GM12878 (cell line): ENCODE data around the gene PDZK1IP1. TPM values are rescaled to one million over a fixed set of nuclear protein-coding genes. Genes with fewer than 3 reads are reported as not detected.

ENCODE experiments used
- ATAC-seq: fragments of 200-7000 bp; cut with Tn5 transposase; 3 replicates; pipeline ENCODE4 v1.9.1; 2020; ENCODE audit warnings: mild to moderate bottlenecking, moderate library complexity
- BruUV-seq: library from RNA; stranded (reverse); fragments of 400-500 nt; replicated peaks from 2 replicates; lab custom pipeline; 2021; lab: Mats Ljungman, UMichigan
- CTCF ChIA-PET: fragments of 300-600 bp; sonication (Branson Sonifier 250); formaldehyde crosslinking; extraction: SDS; loops from one replicate; lab custom pipeline; 2021; ENCODE audit warnings: inconsistent platforms; lab: Yijun Ruan, JAX
- POLR2A ChIA-PET: fragments of 350-600 bp; formaldehyde crosslinking; extraction: SDS; loops from one replicate; lab custom pipeline; 2021; ENCODE audit warnings: inconsistent platforms; lab: Charles Lee
- RAD21 ChIA-PET: fragments of 300-600 bp; sonication (Branson Sonifier 250); formaldehyde crosslinking; loops from one replicate; lab custom pipeline; 2023; ENCODE audit warnings: antibody characterized with exemption; ENCODE audit not compliant: unreplicated experiment; lab: Charles Lee
- SMC1A ChIA-PET: fragments of 300-600 bp; sonication (Branson Sonifier 250); formaldehyde crosslinking; loops from one replicate; lab custom pipeline; 2023; ENCODE audit not compliant: unreplicated experiment, uncharacterized antibody; lab: Charles Lee
- DNase-seq: peaks from one replicate; pipeline ENCODE4 v3.0.0-alpha.2; 2011; ENCODE audit warnings: low read depth, low spot score
- FAIRE-seq: peaks from 3 replicates; lab custom pipeline; 2011; peaks lifted over from hg19 to GRCh38; lab: Jason Lieb, UNC
- H2AFZ ChIP-seq: 2 replicates; pipeline ENCODE4 v1.6.0; 2011; ENCODE audit warnings: low read depth, low read length, control low read depth; ENCODE audit not compliant: control insufficient read depth
- H3K27ac ChIP-seq: 2 replicates; pipeline ENCODE4 v1.5.1; 2011; ENCODE audit warnings: control low read depth; ENCODE audit not compliant: control insufficient read depth, insufficient read depth
- H3K27me3 ChIP-seq, 2 experiments: replicated peaks in 1 of 2; 2 replicates each; pipeline versions ENCODE4 v1.6.0 to v1.6.1; 2011; ENCODE audit warnings: low read length in 1 of 2; ENCODE audit not compliant: control insufficient read depth in 2 of 2, insufficient read depth in 2 of 2
- H3K36me3 ChIP-seq, 2 experiments: 2 replicates each; pipeline ENCODE4 v1.5.1; 2011; ENCODE audit warnings: low read length in 1 of 2; ENCODE audit not compliant: control insufficient read depth in 2 of 2, insufficient read depth in 2 of 2
- H3K4me1 ChIP-seq: 2 replicates; pipeline ENCODE4 v1.6.1; 2011; ENCODE audit warnings: mild to moderate bottlenecking, low read length, moderate library complexity, mixed read lengths; ENCODE audit not compliant: control insufficient read depth, insufficient read depth
- H3K4me2 ChIP-seq: 2 replicates; pipeline ENCODE4 v1.6.0; 2011; ENCODE audit warnings: control low read depth; ENCODE audit not compliant: control insufficient read depth, insufficient read depth
- H3K4me3 ChIP-seq: fragments of 200-600 bp; sonication (generic); 2 replicates; pipeline ENCODE4 v1.5.1; 2016
- H3K79me2 ChIP-seq: 2 replicates; pipeline ENCODE4 v1.6.0; 2011; ENCODE audit warnings: low read length; ENCODE audit not compliant: control insufficient read depth, insufficient read depth
- H3K9ac ChIP-seq: 2 replicates; pipeline ENCODE4 v1.8.0; 2011; ENCODE audit warnings: low read length, control low read depth, mixed read lengths; ENCODE audit not compliant: control insufficient read depth, insufficient read depth
- H3K9me3 ChIP-seq: replicated peaks from 3 replicates; pipeline ENCODE4 v1.5.1; 2011; ENCODE audit warnings: mild to moderate bottlenecking, low read length; ENCODE audit not compliant: control insufficient read depth, insufficient read depth
- H4K20me1 ChIP-seq: 2 replicates; pipeline ENCODE4 v1.6.0; 2011; ENCODE audit not compliant: control insufficient read depth, insufficient read depth
- CREB1 ChIP-seq: IDR thresholded peaks from 2 replicates; pipeline ENCODE4 v1.6.1; 2012; ENCODE audit warnings: low read depth, mild to moderate bottlenecking, inconsistent platforms
- EP300 ChIP-seq, 2 experiments: fragments of 150-350 bp in 1 of 2; IDR thresholded peaks; 2 replicates each; pipeline ENCODE4 v1.6.1; 2011 to 2012; ENCODE audit warnings: low read depth in 2 of 2, low read length in 2 of 2, borderline replicate concordance in 1 of 2, improper control_type of control experiment in 1 of 2, inconsistent platforms in 1 of 2; ENCODE audit not compliant: control insufficient read depth in 1 of 2
- FOXM1 ChIP-seq: IDR thresholded peaks from 2 replicates; pipeline ENCODE4 v1.6.1; 2012; ENCODE audit warnings: low read depth, mild to moderate bottlenecking, inconsistent platforms, low read length, moderate library complexity
- HSF1 ChIP-seq: fragments of 150-350 bp; IDR thresholded peaks from 2 replicates; pipeline ENCODE4 v1.6.1; 2014; ENCODE audit warnings: mild to moderate bottlenecking, low read depth, low read length
- IKZF1 ChIP-seq: fragments of 450-650 bp; conservative IDR thresholded peaks from 2 replicates; pipeline ENCODE4 v1.6.1; 2017; ENCODE audit warnings: antibody characterized with exemption, mild to moderate bottlenecking
- IRF5 ChIP-seq: fragments of 450-650 bp; IDR thresholded peaks from 2 replicates; pipeline ENCODE4 v1.6.1; 2017; ENCODE audit warnings: borderline replicate concordance
- PKNOX1 ChIP-seq: fragments of 450-650 bp; IDR thresholded peaks from 2 replicates; pipeline ENCODE4 v1.6.1; 2016; ENCODE audit warnings: mild to moderate bottlenecking
- RELA ChIP-seq: fragments of 450-650 bp; IDR thresholded peaks from 2 replicates; pipeline ENCODE4 v1.8.0; 2014; ENCODE audit warnings: borderline replicate concordance; ENCODE audit not compliant: partially characterized antibody
- RELB ChIP-seq: fragments of 450-650 bp; IDR thresholded peaks from 2 replicates; pipeline ENCODE4 v1.6.1; 2017; ENCODE audit warnings: low read depth, mild to moderate bottlenecking, moderate library complexity
- RUNX3 ChIP-seq: IDR thresholded peaks from 2 replicates; pipeline ENCODE4 v1.6.1; 2012; ENCODE audit warnings: low read length, inconsistent platforms
- TCF7 ChIP-seq: IDR thresholded peaks from 2 replicates; pipeline ENCODE4 v1.6.1; 2014; ENCODE audit warnings: antibody characterized with exemption, borderline replicate concordance
- ZNF592 ChIP-seq: fragments of 450-650 bp; IDR thresholded peaks from 2 replicates; pipeline ENCODE4 v1.6.1; 2017; ENCODE audit warnings: mild to moderate bottlenecking, moderate library complexity
- ZSCAN29 ChIP-seq: fragments of 450-650 bp; IDR thresholded peaks from 2 replicates; pipeline ENCODE4 v1.6.1; 2017; ENCODE audit warnings: mild to moderate bottlenecking, moderate library complexity
- WGBS: methylation state at CpG from one replicate; pipeline ENCODE4 v1.1.6; 2016; ENCODE audit warnings: low lambda C conversion rate; ENCODE audit not compliant: insufficient replicate concordance, insufficient coverage; ENCODE audit errors: missing lambda C conversion rate; 5-methylcytosine and 5-hydroxymethylcytosine counted together
- in situ Hi-C: fragments of 300-500 bp; cut with MboI; formaldehyde crosslinking; loops from 9 replicates; pipeline ENCODE4 v1.14.3; 2018; ENCODE audit warnings: mixed read lengths
- intact Hi-C: fragments of 100-400 bp; cut with micrococcal nuclease; formaldehyde crosslinking; loops from one replicate; pipeline ENCODE4 v1.14.2; 2022; ENCODE audit not compliant: unreplicated experiment
- polyA plus RNA-seq, 11 experiments: library from polyadenylated mRNA; depleted of rRNA in 4 of 11; unstranded in 6 of 11; stranded (reverse) in 5 of 11; fragments of >200 nt; fragmentation: Nextera tagmentation in 4 of 11; fragmentation: Illumina TruSeq in 1 of 11; extraction: Ambion mirVana in 4 of 11; extraction: Trizol in 1 of 11; gene quantifications; 1 replicate in 1 of 11; 2 replicates in 10 of 11; pipeline versions ENCODE4 v1.2.1 to v1.2.3, GENCODE V29; 2011 to 2016; ENCODE audit warnings: inconsistent platforms in 2 of 11, missing spikeins in 2 of 11, low read depth in 1 of 11
- total RNA-seq, 4 experiments: library from RNA; depleted of rRNA in 3 of 4; stranded (reverse); fragments of >200 nt in 3 of 4; fragmentation: Illumina TruSeq in 1 of 4; extraction: Trizol in 1 of 4; gene quantifications; 2 replicates each; pipeline versions ENCODE4 v1.2.1 to v1.2.3, GENCODE V29; 2013 to 2021

PDZK1IP1 gene
- total and polyA plus RNA-seq, 10 of the 15 experiments (the other 5 are each of a cell fraction or from before 2014, with no cell fraction given), result not detected

GRCh38 chr1:47181955-47182675 is 7.7 kb downstream of the PDZK1IP1 start:
- ChIA-PET SMC1A (no interaction called here), RAD21 (no interaction called here)
- Histone ChIP-seq H3K27ac (no peak overlapping the region), H3K4me2 (no peak overlapping the region), H4K20me1 (no peaks in the 10 kb centered on the region), H3K27me3 (no peaks in the 10 kb centered on the region; a peak in 1 of 4 replicates), H3K79me2 (no peaks in the 10 kb centered on the region), H3K9ac (no peak overlapping the region), H3K36me3 (no peaks in the 10 kb centered on the region)
- FAIRE-seq, result no peak
- no peak for ATAC-seq
- intact Hi-C loops (no loop called here), in situ Hi-C loops (no loop called here)
- TF ChIP-seq IRF5, result no peak
- no peak for TF ChIP-seq EP300 (IDR thresholded peaks at IDR 0.05; ENCODE audit: borderline replicate concordance in 1 of 2, control insufficient read depth in 1 of 2, low read depth in 2 of 2, low read length in 2 of 2)
- TF ChIP-seq RUNX3, result no peak
- no peak for TF ChIP-seq HSF1
- no peak for TF ChIP-seq PKNOX1
- no peak for TF ChIP-seq CREB1
- TF ChIP-seq ZSCAN29, result no peak
- no peak for TF ChIP-seq TCF7
- no peak for TF ChIP-seq RELB
- TF ChIP-seq FOXM1, result no peak
- no peak for TF ChIP-seq ZNF592
- no peak for TF ChIP-seq RELA
- TF ChIP-seq IKZF1, result no peak
- TF ChIP-seq, all 136 proteins: peak for 0
- ChIA-PET CTCF (interaction anchor here (2.7 to 6.1 kb wide), 2 partner anchors 11 to 81 kb away, joined by 20 to 70 read pairs; no protein-coding TSS in a partner anchor), POLR2A (no interaction called here)
- H2AFZ ChIP-seq, result no peak overlapping the region
- H3K4me3 ChIP-seq, result no peak overlapping the region
- no peaks in the 10 kb centered on the region for H3K9me3 ChIP-seq
- H3K4me1 ChIP-seq, result peaks cover 3% of the 10 kb centered on the region; the same call in 1 of the 2 replicates
- no TSS peak for BruUV-seq
- 42% methylated on average over 7 of the region's 7 CpGs for WGBS
- no peak for DNase-seq
